K562 (cell line): ENCODE measurements around the gene RPL10A. TPM values are rescaled to one million over a fixed set of nuclear protein-coding genes. Genes with fewer than 3 reads are reported as not detected.
A peak's percentile ranks its signal among the peaks of the same experiment; 100 is the strongest.

Experiments used
- ATF4 ChIP-seq: fragments of 450-650 bp; formaldehyde crosslinking; IDR thresholded peaks from 2 replicates; pipeline ENCODE4 v1.4.0; 2022; ENCODE audit warnings: mild to moderate bottlenecking, moderate library complexity
- KDM5B ChIP-seq: fragments of 200-600 bp; sonication (generic); IDR thresholded peaks from 2 replicates; pipeline ENCODE4 v1.6.1; 2012; ENCODE audit warnings: low read depth, mild to moderate bottlenecking, moderate library complexity, low read length, control low read depth, inconsistent platforms; ENCODE audit not compliant: insufficient replicate concordance
- LCOR ChIP-seq: sonication (generic); formaldehyde crosslinking; IDR thresholded peaks from 2 replicates; pipeline ENCODE4 v1.8.0; 2022; ENCODE audit warnings: mild to moderate bottlenecking, missing genetic modification reagents
- MAFG ChIP-seq: fragments of 450-650 bp; conservative IDR thresholded peaks from 2 replicates; pipeline ENCODE4 v1.6.1; 2016; ENCODE audit warnings: missing genetic modification characterization, missing compliant biosample characterization
- MCM3 ChIP-seq: fragments of 450-650 bp; IDR thresholded peaks from 2 replicates; pipeline ENCODE4 v1.6.1; 2016
- MLX ChIP-seq, 2 experiments: fragments of 450-650 bp in 1 of 2; sonication (generic) in 1 of 2; formaldehyde crosslinking; conservative IDR thresholded peaks; 2 replicates each; pipeline versions ENCODE4 v1.4.0 to v1.8.1; 2020 to 2022; ENCODE audit warnings: mild to moderate bottlenecking in 1 of 2, missing genetic modification reagents in 1 of 2
- NCOA2 ChIP-seq, 2 experiments: fragments of 450-650 bp; IDR thresholded peaks; 2 replicates each; pipeline ENCODE4 v1.6.1; 2018; ENCODE audit warnings: mild to moderate bottlenecking in 2 of 2, moderate library complexity in 1 of 2; ENCODE audit not compliant: partially characterized antibody in 2 of 2
- NEUROD1 ChIP-seq: fragments of 150-350 bp; IDR thresholded peaks from 2 replicates; pipeline ENCODE4 v1.6.1; 2014; ENCODE audit warnings: borderline replicate concordance, low read length, low read depth; ENCODE audit not compliant: partially characterized antibody
- NFE2 ChIP-seq: IDR thresholded peaks from 2 replicates; pipeline ENCODE4 v1.6.1; 2014; ENCODE audit warnings: antibody characterized with exemption, low read depth
- RAD51 ChIP-seq: fragments of 450-650 bp; IDR thresholded peaks from 2 replicates; pipeline ENCODE4 v1.7.1; 2016; ENCODE audit warnings: low read depth, mild to moderate bottlenecking, borderline replicate concordance
- U2AF2 ChIP-seq: fragments of 200-400 bp; formaldehyde crosslinking; optimal IDR thresholded peaks from 2 replicates; pipeline ENCODE3; 2017; ENCODE audit warnings: low read depth, mild to moderate bottlenecking, low read length
- XRCC4 ChIP-seq: IDR thresholded peaks from one replicate; pipeline ENCODE4 v1.6.1; 2011; ENCODE audit not compliant: insufficient read depth, insufficient read length; ENCODE audit errors: extremely low read depth
- YY1 ChIP-seq, 3 experiments: IDR thresholded peaks; 2 replicates each; pipeline ENCODE4 v1.6.1; 2011; ENCODE audit warnings: low read length in 2 of 3, mild to moderate bottlenecking in 2 of 3, moderate library complexity in 2 of 3, borderline replicate concordance in 1 of 3, control low read depth in 1 of 3, low read depth in 1 of 3; ENCODE audit not compliant: insufficient read depth in 3 of 3, insufficient replicate concordance in 2 of 3, control insufficient read depth in 1 of 3, insufficient read length in 1 of 3; ENCODE audit errors: extremely low read depth in 1 of 3
- ZNF830 ChIP-seq: fragments of 250-450 bp; sonication (Bioruptor Pico); IDR thresholded peaks from 2 replicates; pipeline ENCODE4 v1.5.0; 2021; ENCODE audit warnings: mild to moderate bottlenecking
- polyA plus RNA-seq, 8 experiments: library from polyadenylated mRNA; depleted of rRNA in 4 of 8; stranded (reverse) in 5 of 8; unstranded in 3 of 8; fragments of >200 nt; fragmentation: Nextera tagmentation in 2 of 8; fragmentation: Illumina TruSeq in 1 of 8; extraction: Ambion mirVana in 2 of 8; extraction: Trizol in 1 of 8; gene quantifications; 2 replicates each; pipeline versions ENCODE4 v1.2.1 to v1.2.3, GENCODE V29; 2011 to 2014; ENCODE audit warnings: inconsistent platforms in 1 of 8, missing spikeins in 1 of 8
- total RNA-seq, 7 experiments: library from RNA; depleted of rRNA in 6 of 7; stranded (reverse); fragments of >200 nt in 6 of 7; fragmentation: Illumina TruSeq in 2 of 7; extraction: Trizol in 2 of 7; gene quantifications; 2 replicates each; pipeline versions ENCODE4 v1.2.1 to v1.2.3, GENCODE V29; 2011 to 2021; ENCODE audit warnings: low replicate concordance in 1 of 7
- TF ChIP-seq, protein P1 (sequence below): fragments of 200-800 bp; sonication (Bioruptor generic); IDR thresholded peaks from 2 replicates; pipeline ENCODE4 v1.6.1; 2017; ENCODE audit warnings: missing genetic modification characterization, missing compliant biosample characterization
- TF ChIP-seq, protein P2 (sequence below), 2 experiments: fragments of 450-650 bp in 1 of 2; sonication (generic) in 1 of 2; formaldehyde crosslinking in 1 of 2; IDR thresholded peaks in 1 of 2; conservative IDR thresholded peaks in 1 of 2; 2 replicates each; pipeline versions ENCODE4 v1.6.1 to v1.8.1; 2016 to 2023; ENCODE audit warnings: mild to moderate bottlenecking in 2 of 2, moderate library complexity in 2 of 2, inconsistent platforms in 1 of 2, missing genetic modification reagents in 1 of 2
- TF ChIP-seq, protein P3 (sequence below), 3 experiments: fragments of 200-800 bp in 1 of 3; fragments of 250-450 bp in 1 of 3; fragments of 450-650 bp in 1 of 3; sonication (Bioruptor Pico) in 1 of 3; sonication (Bioruptor generic) in 1 of 3; formaldehyde crosslinking in 1 of 3; IDR thresholded peaks; 2 replicates each; pipeline versions ENCODE4 v1.6.1 to v1.8.0; 2016 to 2022; ENCODE audit warnings: mild to moderate bottlenecking in 2 of 3, missing genetic modification characterization in 2 of 3, missing compliant biosample characterization in 1 of 3, moderate library complexity in 1 of 3

Gene RPL10A
- total and polyA plus RNA-seq, 9 of the 15 experiments (the other 6 are each of a cell fraction or from before 2014, with no cell fraction given) = 1,589 to 3,237 (median 2,116) TPM

GRCh38 chr6:35489995-35490791 lies 22.0 kb downstream of the RPL10A start (continued):
- TF ChIP-seq NCOA2 (IDR thresholded peaks at IDR 0.05; ENCODE audit: partially characterized antibody in 2 of 2) (no peak), KDM5B (no peak), MAFG (tag) (no peak), U2AF2 (no peak), MLX (CRISPR knock-in tag; conservative IDR thresholded peaks at IDR 0.05) (no peak), ZNF830 (no peak), XRCC4 (no peak), LCOR (CRISPR knock-in tag) (no peak), NEUROD1 (no peak), MCM3 (no peak), RAD51 (no peak), NFE2 (no peak), YY1 (IDR thresholded peaks at IDR 0.05; ENCODE audit: borderline replicate concordance in 1 of 3, control insufficient read depth in 1 of 3, extremely low read depth in 1 of 3, insufficient read depth in 3 of 3, insufficient read length in 1 of 3, insufficient replicate concordance in 2 of 3, low read depth in 1 of 3, low read length in 2 of 3) (peak in 2 of 3 experiments; percentile 49 to 85), ATF4 (CRISPR knock-in tag) (no peak)
- TF ChIP-seq, protein P1, sequence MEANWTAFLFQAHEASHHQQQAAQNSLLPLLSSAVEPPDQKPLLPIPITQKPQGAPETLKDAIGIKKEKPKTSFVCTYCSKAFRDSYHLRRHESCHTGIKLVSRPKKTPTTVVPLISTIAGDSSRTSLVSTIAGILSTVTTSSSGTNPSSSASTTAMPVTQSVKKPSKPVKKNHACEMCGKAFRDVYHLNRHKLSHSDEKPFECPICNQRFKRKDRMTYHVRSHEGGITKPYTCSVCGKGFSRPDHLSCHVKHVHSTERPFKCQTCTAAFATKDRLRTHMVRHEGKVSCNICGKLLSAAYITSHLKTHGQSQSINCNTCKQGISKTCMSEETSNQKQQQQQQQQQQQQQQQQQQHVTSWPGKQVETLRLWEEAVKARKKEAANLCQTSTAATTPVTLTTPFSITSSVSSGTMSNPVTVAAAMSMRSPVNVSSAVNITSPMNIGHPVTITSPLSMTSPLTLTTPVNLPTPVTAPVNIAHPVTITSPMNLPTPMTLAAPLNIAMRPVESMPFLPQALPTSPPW = peak; percentile 100
- TF ChIP-seq, protein P2, sequence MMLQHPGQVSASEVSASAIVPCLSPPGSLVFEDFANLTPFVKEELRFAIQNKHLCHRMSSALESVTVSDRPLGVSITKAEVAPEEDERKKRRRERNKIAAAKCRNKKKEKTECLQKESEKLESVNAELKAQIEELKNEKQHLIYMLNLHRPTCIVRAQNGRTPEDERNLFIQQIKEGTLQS (IDR thresholded peaks at IDR 0.05) = peak; percentile 93
- TF ChIP-seq, protein P2 (CRISPR knock-in tag; conservative IDR thresholded peaks at IDR 0.05) = no peak
- TF ChIP-seq, protein P3, sequence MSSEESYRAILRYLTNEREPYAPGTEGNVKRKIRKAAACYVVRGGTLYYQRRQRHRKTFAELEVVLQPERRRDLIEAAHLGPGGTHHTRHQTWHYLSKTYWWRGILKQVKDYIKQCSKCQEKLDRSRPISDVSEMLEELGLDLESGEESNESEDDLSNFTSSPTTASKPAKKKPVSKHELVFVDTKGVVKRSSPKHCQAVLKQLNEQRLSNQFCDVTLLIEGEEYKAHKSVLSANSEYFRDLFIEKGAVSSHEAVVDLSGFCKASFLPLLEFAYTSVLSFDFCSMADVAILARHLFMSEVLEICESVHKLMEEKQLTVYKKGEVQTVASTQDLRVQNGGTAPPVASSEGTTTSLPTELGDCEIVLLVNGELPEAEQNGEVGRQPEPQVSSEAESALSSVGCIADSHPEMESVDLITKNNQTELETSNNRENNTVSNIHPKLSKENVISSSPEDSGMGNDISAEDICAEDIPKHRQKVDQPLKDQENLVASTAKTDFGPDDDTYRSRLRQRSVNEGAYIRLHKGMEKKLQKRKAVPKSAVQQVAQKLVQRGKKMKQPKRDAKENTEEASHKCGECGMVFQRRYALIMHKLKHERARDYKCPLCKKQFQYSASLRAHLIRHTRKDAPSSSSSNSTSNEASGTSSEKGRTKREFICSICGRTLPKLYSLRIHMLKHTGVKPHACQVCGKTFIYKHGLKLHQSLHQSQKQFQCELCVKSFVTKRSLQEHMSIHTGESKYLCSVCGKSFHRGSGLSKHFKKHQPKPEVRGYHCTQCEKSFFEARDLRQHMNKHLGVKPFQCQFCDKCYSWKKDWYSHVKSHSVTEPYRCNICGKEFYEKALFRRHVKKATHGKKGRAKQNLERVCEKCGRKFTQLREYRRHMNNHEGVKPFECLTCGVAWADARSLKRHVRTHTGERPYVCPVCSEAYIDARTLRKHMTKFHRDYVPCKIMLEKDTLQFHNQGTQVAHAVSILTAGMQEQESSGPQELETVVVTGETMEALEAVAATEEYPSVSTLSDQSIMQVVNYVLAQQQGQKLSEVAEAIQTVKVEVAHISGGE (CRISPR knock-in tag; IDR thresholded peaks at IDR 0.05) = peak in 1 of 3 experiments; percentile 85; a peak in 2 of 6 replicates
